Measurements from ENCODE around the gene P4HB.

Gene P4HB

GRCh38 chr17:81832608-81833159 lies 27.7 kb downstream of the P4HB start:
- peak in 3 of 4 experiments; percentile 21 to 38 (median 25) for DNase-seq (ENCODE audit: low read depth in 4 of 4, low spot score in 1 of 4)

GRCh38 chr17:81831957-81832607 lies 28.3 kb downstream of the P4HB start:
- DNase-seq (ENCODE audit: low read depth in 4 of 4, low spot score in 1 of 4) = peak in 2 of 4 experiments; percentile 21 to 43

GRCh38 chr17:81831563-81831956 lies 28.8 kb downstream of the P4HB start:
- no peak for DNase-seq (ENCODE audit: low read depth in 4 of 4, low spot score in 1 of 4)

- DNase-seq (ENCODE audit: low read depth in 4 of 4, low spot score in 1 of 4) = no peak
These were observed 30.5 kb downstream of the P4HB start for GRCh38 chr17:81829858-81830257.

GRCh38 chr17:81828656-81829055 lies 31.7 kb downstream of the P4HB start:
- DNase-seq (ENCODE audit: low read depth in 4 of 4, low spot score in 1 of 4) = no peak

- no peak for DNase-seq (ENCODE audit: low read depth in 4 of 4, low spot score in 1 of 4)
These were observed 34.4 kb downstream of the P4HB start for GRCh38 chr17:81825841-81826466.

GRCh38 chr17:81824595-81824994 lies 35.7 kb downstream of the P4HB start:
- DNase-seq (ENCODE audit: low read depth in 4 of 4, low spot score in 1 of 4) = no peak

- DNase-seq (ENCODE audit: low read depth in 4 of 4, low spot score in 1 of 4) = no peak
These were observed 36.4 kb downstream of the P4HB start for GRCh38 chr17:81823820-81824550.

- no peak for DNase-seq (ENCODE audit: low read depth in 4 of 4, low spot score in 1 of 4)
These were observed 37.1 kb downstream of the P4HB start for GRCh38 chr17:81822996-81823819.

GRCh38 chr17:81822312-81822637 lies 38.1 kb downstream of the P4HB start:
- DNase-seq (ENCODE audit: low read depth in 4 of 4, low spot score in 1 of 4) = no peak

- no peak for DNase-seq (ENCODE audit: low read depth in 4 of 4, low spot score in 1 of 4)
These were observed 38.6 kb downstream of the P4HB start for GRCh38 chr17:81821603-81822311.

- DNase-seq (ENCODE audit: low read depth in 4 of 4, low spot score in 1 of 4) = no peak
These were observed 39.2 kb downstream of the P4HB start for GRCh38 chr17:81821147-81821546.

GRCh38 chr17:81819708-81820107 lies 40.6 kb downstream of the P4HB start:
- no peak for DNase-seq (ENCODE audit: low read depth in 4 of 4, low spot score in 1 of 4)

- no peak for DNase-seq (ENCODE audit: low read depth in 4 of 4, low spot score in 1 of 4)
These were observed 42.6 kb downstream of the P4HB start for GRCh38 chr17:81817758-81818147.

GRCh38 chr17:81815646-81815986 lies 44.7 kb downstream of the P4HB start:
- DNase-seq (ENCODE audit: low read depth in 4 of 4, low spot score in 1 of 4) = no peak

- no peak for DNase-seq (ENCODE audit: low read depth in 4 of 4, low spot score in 1 of 4)
These were observed 45.3 kb downstream of the P4HB start for GRCh38 chr17:81814748-81815645.

GRCh38 chr17:81813861-81814683 lies 46.3 kb downstream of the P4HB start:
- no peak for DNase-seq (ENCODE audit: low read depth in 4 of 4, low spot score in 1 of 4)

GRCh38 chr17:81813371-81813684 lies 47.0 kb downstream of the P4HB start:
- DNase-seq (ENCODE audit: low read depth in 4 of 4, low spot score in 1 of 4) = no peak
